Activated CD4-positive, alpha-beta T cell treated with anti-CD3 and anti-CD28 coated beads, Interleukin-2, amount 50 U/mL, for 4 hours (primary cell): Measurements from ENCODE around the gene SHB.

Experiments used
- DNase-seq, 2 experiments: peaks; one replicate each; pipeline ENCODE4 v3.0.0-alpha.2; 2020

SHB gene

GRCh38 chr9:37986001-37986400 is 83.0 kb downstream of the SHB start:
- no peak for DNase-seq

- no peak for DNase-seq
These were observed 84.1 kb downstream of the SHB start for GRCh38 chr9:37984672-37985611.

GRCh38 chr9:37984278-37984671 is 84.8 kb downstream of the SHB start:
- DNase-seq, result no peak

DNA sequence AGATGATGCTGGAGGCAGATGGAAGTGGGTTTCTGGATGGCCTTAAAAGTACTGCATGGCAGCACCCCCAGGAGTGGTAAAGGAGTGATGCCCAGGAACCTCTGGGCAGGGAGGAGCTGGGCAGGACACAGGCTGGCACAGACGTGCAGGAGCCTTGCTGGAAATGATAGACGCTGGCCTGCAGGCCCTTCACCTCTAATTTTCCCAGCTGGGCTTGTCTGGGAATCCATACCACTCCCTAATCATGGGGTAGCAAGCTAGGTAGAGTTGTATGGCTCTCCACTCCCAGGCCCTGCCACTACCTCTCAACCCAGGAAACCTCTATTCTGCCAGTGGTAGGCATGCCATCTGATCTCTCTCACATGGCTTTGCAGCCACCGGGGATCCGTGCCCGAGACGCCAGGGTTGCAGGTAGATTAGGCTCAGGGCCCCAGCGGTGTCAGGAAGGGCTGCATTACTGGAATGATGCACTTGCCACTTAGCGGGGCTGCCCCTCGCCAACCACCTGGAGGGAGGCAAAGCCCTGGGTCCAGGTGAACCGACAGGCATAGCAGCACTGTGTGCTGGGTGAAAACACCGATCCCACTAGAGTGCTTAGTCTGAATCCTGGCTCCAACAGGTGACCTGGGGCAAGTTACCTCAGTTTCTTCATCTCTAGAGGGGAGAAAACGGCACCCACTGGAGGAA is 85.5 kb downstream of the SHB start:
- no peak for DNase-seq

GRCh38 chr9:37979844-37980243 is 89.2 kb downstream of the SHB start:
- no peak for DNase-seq

DNA sequence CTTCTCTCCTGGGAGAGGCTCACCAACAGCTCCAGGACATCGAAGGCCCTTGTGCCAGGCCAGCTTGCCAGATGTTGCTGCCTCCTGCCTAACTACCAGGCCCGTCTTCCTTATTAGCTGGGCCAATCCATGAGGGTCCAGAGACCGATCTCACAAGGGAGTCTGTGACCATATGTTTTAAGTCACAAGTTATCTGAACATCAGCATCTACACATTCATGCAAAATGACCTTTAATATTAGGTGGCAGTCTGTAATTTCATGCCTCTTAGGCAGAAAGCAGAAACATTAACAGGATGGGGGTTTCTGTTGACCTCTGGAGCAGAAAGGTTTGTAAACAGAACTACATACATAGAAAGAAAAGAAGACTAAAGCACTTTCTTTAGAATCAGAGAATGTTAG is 90.0 kb downstream of the SHB start:
- no peak for DNase-seq

DNA sequence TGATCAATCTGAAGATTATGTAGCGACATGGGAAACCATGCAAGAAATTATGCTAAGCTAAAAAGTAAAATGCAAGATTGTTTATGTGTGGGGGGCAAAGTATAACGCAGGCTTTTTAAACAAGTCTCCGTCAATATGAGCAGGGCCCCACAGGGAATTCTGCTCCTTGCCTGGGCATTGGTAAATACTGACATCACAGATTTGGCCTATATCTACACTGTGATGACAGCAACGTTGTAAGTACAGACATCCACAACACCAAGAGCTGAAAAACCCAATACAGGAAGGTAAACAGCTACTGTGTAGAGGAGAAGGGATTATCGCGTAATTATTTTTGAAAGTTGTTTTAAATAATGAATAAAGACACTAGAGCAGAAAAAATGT is 90.6 kb downstream of the SHB start:
- no peak for DNase-seq

GRCh38 chr9:37977851-37978480 is 91.1 kb downstream of the SHB start:
- no peak for DNase-seq

DNA sequence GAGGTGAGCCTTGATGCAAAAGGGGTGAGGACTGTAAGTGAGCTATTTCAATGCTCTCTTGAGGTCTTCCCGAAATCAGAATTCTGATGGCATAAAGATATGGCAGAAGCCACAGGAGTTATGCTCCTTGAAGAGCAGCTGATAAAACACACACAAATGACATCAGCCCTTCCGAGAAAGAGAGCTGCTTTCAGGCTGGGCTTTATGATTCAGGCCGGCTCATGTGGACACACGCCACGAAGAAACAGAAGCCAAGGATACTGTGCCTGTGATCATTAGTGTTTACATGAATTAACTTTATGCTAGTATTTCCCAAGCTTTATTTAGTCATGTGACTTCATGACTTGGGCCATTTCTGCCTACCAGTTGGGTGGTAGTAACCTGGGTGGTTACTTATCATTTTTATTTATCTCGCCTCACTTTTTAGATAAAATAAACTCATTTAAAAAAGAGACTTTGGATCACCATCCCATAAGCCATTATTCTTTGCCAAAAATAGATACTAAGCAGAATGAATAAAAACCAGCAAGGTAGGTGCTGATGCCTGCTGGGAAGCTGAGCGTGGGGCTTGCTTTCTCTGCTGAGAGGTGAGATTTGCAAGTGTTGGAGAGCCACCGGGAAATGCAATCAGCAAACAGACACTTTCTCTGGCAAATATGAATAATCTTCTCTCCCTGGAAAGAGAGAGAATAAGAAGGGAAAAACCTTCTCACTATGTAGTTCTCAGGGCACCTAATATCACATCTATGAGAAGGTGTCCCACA is 92.1 kb downstream of the SHB start:
- no peak for DNase-seq

GRCh38 chr9:37975639-37976038 is 93.4 kb downstream of the SHB start:
- no peak for DNase-seq

- DNase-seq, result no peak
These were observed 94.4 kb downstream of the SHB start for GRCh38 chr9:37974506-37975173.

DNA sequence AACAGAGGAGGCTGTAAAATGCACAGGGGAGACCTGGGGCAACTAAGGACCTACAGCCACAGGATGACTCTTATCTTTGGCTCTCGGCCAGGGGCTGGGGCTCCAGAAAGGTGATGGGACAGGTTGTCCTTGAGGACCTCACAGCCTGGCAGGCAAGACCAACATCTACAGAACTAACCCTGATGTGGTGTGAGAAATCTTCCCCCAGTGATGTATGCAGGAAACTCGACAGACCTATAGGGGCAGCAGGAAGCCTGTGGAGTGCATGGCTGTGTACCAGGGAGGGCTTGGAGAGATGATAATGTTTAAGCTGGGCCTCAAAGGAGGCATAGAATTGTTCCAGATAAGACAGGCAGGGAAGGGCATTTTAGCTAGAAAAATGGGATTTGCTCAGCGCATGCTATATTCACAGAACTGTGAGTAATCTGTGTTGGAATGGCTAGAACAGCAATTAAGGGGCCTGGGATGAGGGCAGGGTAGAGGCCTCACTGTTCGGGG is 96.6 kb downstream of the SHB start:
- no peak for DNase-seq

- DNase-seq, result no peak
These were observed 97.3 kb downstream of the SHB start for GRCh38 chr9:37971691-37972090.

GRCh38 chr9:37971108-37971459 is 97.9 kb downstream of the SHB start:
- no peak for DNase-seq

GRCh38 chr9:37970301-37971107 is 98.5 kb downstream of the SHB start:
- DNase-seq, result no peak

GRCh38 chr9:37969558-37970300 is 99.3 kb downstream of the SHB start:
- DNase-seq, result no peak

GRCh38 chr9:37969130-37969529 is 99.9 kb downstream of the SHB start:
- DNase-seq, result no peak

DNA sequence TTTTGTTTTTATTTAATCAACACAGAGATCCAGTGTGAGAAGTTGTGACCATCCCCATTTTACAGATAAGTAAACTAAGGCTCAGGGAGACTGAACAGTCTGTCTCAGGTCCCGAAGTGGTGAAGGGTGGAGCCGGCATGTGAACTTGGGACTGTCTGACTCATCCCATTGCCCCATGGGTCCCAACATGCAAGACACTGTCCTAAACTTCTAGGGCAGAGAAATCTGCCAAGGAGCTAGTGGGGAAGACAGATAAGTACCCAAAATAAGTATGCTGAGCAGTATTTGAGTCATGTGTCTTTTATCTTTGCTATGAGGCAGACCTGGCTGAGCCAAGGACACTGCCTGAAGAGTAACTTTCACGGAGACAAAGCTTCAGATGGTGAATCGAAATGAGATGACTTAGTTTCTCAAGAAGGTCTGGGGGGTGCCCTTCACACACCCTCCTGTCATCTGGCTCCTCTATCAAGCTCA is 100.8 kb downstream of the SHB start:
- no peak for DNase-seq

DNA sequence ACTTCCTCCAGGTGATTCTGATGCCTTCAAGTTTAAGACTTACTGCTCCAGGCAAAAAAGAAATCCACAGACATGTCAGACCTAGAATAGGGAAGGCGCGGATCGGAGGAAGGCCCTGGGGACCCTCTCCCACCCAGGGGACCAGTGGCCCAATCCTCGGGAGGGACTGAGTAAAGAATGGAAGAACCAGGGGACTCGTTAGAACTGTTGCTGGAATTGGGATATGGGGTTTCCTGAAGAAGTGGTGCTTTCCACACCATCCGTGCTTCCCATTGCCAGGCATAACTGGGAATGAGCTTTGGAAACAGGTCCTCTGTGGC is 101.3 kb downstream of the SHB start:
- no peak for DNase-seq

DNA sequence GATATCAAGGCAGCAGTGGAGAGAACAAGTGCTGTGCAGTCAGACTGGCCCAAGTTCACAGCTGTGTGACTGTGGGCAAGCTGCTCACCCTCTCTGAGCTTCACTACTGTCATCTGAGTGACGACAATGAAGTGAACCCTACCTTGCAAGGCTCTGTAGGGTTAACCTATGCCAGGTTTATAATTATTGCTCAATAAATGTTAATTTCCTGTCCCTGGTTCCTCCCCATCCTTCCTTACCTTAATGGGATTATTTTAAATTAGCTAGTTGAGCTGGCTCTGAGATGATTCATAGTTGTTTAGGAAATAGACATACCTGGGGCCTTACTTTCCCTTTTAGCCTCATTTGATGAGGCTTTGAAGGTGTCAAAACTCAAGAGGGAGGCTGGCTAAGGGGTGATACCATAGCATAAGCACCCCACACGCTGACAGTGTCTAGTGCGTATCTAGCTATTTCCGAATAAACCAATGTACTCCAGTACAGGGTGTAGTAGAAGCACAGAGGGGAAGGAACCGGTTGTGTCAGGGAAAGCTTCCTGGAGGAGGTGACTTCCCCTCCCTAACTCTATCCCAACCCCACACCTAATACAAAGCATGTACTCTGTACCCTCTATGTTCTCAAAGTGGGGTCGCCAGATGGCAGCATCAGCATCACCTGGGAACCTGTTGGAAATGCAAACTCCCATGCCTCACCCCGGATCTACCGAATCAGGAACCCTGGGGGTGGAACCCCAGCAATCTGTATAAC is 101.8 kb downstream of the SHB start:
- no peak for DNase-seq
